ENCODE measurements around the gene CACNA1C.

The CACNA1C gene

DNA sequence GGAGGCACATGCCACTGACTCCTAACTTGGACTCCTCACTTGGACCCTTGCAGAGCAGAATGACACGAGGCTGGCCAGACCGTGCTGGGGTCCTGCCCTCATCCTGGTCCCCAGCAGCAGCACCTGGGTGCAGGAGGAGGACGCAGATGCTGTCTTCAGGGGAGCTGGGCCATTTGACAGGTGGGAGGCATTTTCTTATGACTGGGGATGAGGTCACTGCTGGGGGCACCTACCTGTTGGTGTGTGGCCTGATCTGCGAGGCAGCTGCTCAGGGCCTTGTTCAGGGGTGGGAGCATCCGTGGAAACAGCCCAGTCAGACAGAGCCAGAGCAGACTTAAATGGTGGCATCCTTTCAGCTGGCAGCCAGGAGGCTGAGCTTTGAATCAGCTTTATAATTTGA is 57.3 kb downstream of the CACNA1C start:
- no peaks in the 10 kb centered on the region for H3K27me3 ChIP-seq (ENCODE audit: control insufficient read depth, insufficient read depth, low read length)
- H3K36me3 ChIP-seq (ENCODE audit: control insufficient read depth, insufficient read depth, low read length): no peaks in the 10 kb centered on the region
- H3K27ac ChIP-seq (ENCODE audit: low read depth, low read length): no peak overlapping the region
- peaks cover 19% of the 10 kb centered on the region for H3K4me1 ChIP-seq (ENCODE audit: control insufficient read depth, insufficient read depth, low read length)
- no peak overlapping the region for H3K4me3 ChIP-seq (ENCODE audit: low read length)
- H3K9ac ChIP-seq (ENCODE audit: low read length): no peak overlapping the region

- Histone ChIP-seq H3K4me3 (ENCODE audit: low read length) (no peak overlapping the region), H3K27me3 (ENCODE audit: control insufficient read depth, insufficient read depth, low read length) (no peaks in the 10 kb centered on the region), H3K4me1 (ENCODE audit: control insufficient read depth, insufficient read depth, low read length) (peaks cover 19% of the 10 kb centered on the region), H3K27ac (ENCODE audit: low read depth, low read length) (peak overlapping the region; percentile 47), H3K36me3 (ENCODE audit: control insufficient read depth, insufficient read depth, low read length) (no peaks in the 10 kb centered on the region), H3K9ac (ENCODE audit: low read length) (no peak overlapping the region)
These were observed 58.2 kb downstream of the CACNA1C start for GRCh38 chr12:2110849-2111566.

DNA sequence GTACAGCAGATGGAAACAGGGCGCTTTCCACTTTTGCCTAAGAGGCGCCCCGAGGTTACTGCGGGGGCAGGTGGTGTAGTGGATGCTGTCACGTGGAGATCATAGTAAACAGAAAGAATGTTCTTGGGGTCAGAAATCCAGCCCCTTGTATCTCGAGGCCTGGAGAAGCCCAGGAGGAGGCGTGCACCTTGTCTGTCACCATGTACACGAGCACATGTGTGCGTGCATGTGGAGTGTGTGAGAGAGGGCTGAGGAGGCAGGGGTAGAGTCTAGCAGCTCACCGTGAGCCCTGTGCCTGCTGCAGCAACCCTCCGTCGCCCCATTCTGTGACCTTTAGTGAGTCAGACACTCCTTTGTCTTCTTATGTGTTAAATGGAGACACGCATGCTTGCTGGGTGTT is 59.0 kb downstream of the CACNA1C start:
- Histone ChIP-seq H3K4me3 (ENCODE audit: low read length) (no peak overlapping the region), H3K27ac (ENCODE audit: low read depth, low read length) (peak overlapping the region; percentile 5), H3K36me3 (ENCODE audit: control insufficient read depth, insufficient read depth, low read length) (no peaks in the 10 kb centered on the region), H3K4me1 (ENCODE audit: control insufficient read depth, insufficient read depth, low read length) (peaks cover 19% of the 10 kb centered on the region), H3K9ac (ENCODE audit: low read length) (no peak overlapping the region), H3K27me3 (ENCODE audit: control insufficient read depth, insufficient read depth, low read length) (no peaks in the 10 kb centered on the region)

GRCh38 chr12:2112401-2112800 is 59.6 kb downstream of the CACNA1C start:
- Histone ChIP-seq H3K4me3 (ENCODE audit: low read length) (no peak overlapping the region), H3K27ac (ENCODE audit: low read depth, low read length) (peak overlapping the region; percentile 5), H3K36me3 (ENCODE audit: control insufficient read depth, insufficient read depth, low read length) (no peaks in the 10 kb centered on the region), H3K27me3 (ENCODE audit: control insufficient read depth, insufficient read depth, low read length) (no peaks in the 10 kb centered on the region), H3K4me1 (ENCODE audit: control insufficient read depth, insufficient read depth, low read length) (peaks cover 19% of the 10 kb centered on the region), H3K9ac (ENCODE audit: low read length) (no peak overlapping the region)

GRCh38 chr12:2113119-2113912 is 60.5 kb downstream of the CACNA1C start:
- Histone ChIP-seq H3K27me3 (ENCODE audit: control insufficient read depth, insufficient read depth, low read length) (no peaks in the 10 kb centered on the region), H3K4me1 (ENCODE audit: control insufficient read depth, insufficient read depth, low read length) (peaks cover 27% of the 10 kb centered on the region), H3K4me3 (ENCODE audit: low read length) (no peak overlapping the region)

DNA sequence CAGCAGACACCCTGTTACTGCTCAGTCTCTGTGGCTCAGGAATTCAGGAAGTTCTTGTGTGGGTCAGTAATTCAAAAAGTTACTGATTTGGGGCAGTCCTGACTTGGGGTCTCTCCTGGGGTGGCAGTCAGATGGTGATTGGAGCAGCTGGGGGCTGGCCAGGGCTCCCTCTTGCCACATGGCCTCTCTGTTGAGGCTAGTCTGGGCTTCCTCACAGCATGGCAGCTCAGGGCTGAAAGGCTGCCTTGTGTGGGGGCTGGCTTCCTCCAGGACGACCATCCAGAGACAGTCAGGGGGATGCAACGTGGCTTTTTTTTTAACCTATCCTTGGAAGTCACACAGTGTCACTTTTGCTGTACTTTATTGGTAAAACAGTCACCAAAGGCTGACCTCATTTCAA is 61.3 kb downstream of the CACNA1C start:
- Histone ChIP-seq H3K27me3 (ENCODE audit: control insufficient read depth, insufficient read depth, low read length) (no peaks in the 10 kb centered on the region), H3K9ac (ENCODE audit: low read length) (no peak overlapping the region), H3K36me3 (ENCODE audit: control insufficient read depth, insufficient read depth, low read length) (no peaks in the 10 kb centered on the region), H3K4me1 (ENCODE audit: control insufficient read depth, insufficient read depth, low read length) (peaks cover 34% of the 10 kb centered on the region), H3K4me3 (ENCODE audit: low read length) (no peak overlapping the region), H3K27ac (ENCODE audit: low read depth, low read length) (no peak overlapping the region)

More at GRCh38 chr12:2113119-2113912, 60.5 kb downstream of the CACNA1C start:
- Histone ChIP-seq H3K36me3 (ENCODE audit: control insufficient read depth, insufficient read depth, low read length) (no peaks in the 10 kb centered on the region), H3K9ac (ENCODE audit: low read length) (no peak overlapping the region), H3K27ac (ENCODE audit: low read depth, low read length) (no peak overlapping the region)

- Histone ChIP-seq H3K36me3 (ENCODE audit: control insufficient read depth, insufficient read depth, low read length) (no peaks in the 10 kb centered on the region), H3K4me1 (ENCODE audit: control insufficient read depth, insufficient read depth, low read length) (peaks cover 39% of the 10 kb centered on the region), H3K4me3 (ENCODE audit: low read length) (no peak overlapping the region), H3K27me3 (ENCODE audit: control insufficient read depth, insufficient read depth, low read length) (no peaks in the 10 kb centered on the region), H3K27ac (ENCODE audit: low read depth, low read length) (no peak overlapping the region), H3K9ac (ENCODE audit: low read length) (no peak overlapping the region)
These were observed 62.5 kb downstream of the CACNA1C start for GRCh38 chr12:2115101-2115845.

DNA sequence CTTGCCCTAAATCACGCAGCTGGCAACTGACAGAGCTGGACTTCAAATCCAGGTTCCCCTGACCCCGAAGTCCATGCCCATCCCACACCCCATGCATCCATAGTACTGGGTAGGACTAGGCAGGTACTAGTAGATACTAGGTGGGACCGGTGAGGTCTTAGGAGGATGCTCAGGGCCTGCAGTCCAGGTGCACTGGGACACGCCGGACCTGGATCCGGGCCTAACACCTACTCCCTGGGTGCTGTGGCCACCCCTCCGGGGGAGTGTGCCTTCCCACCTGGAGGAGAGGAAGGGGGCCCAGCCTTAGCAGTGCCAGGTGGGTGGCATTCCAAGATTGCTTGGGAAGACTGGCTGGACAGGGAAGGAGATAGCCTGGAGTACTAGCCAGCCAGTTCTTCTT is 64.8 kb downstream of the CACNA1C start:
- H3K9ac ChIP-seq (ENCODE audit: low read length): no peak overlapping the region
- H3K36me3 ChIP-seq (ENCODE audit: control insufficient read depth, insufficient read depth, low read length): no peaks in the 10 kb centered on the region
- H3K4me1 ChIP-seq (ENCODE audit: control insufficient read depth, insufficient read depth, low read length): peaks cover 35% of the 10 kb centered on the region
- peak overlapping the region; percentile 78 for H3K27ac ChIP-seq (ENCODE audit: low read depth, low read length)
- no peaks in the 10 kb centered on the region for H3K27me3 ChIP-seq (ENCODE audit: control insufficient read depth, insufficient read depth, low read length)
- no peak overlapping the region for H3K4me3 ChIP-seq (ENCODE audit: low read length)

DNA sequence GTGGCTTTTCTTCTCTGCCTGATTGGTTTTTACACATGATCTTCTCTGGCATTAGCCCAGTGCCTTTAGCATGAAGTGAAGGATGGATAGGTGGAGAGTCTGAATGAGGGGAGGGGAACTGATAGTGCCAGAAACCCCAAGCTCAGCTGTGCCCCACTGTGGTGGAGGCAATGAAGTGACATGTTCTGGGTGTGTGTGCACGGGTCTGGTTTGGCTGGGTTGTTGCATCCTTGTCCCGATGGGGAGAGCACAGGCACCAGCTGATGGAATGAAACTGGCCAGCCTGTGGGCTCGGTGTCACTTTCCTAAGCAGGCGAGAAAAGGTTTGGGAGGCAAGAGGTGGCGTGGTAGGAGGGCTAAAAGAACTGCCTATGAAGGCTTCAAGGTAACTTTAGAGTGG is 65.3 kb downstream of the CACNA1C start:
- Histone ChIP-seq H3K36me3 (ENCODE audit: control insufficient read depth, insufficient read depth, low read length) (no peaks in the 10 kb centered on the region), H3K4me1 (ENCODE audit: control insufficient read depth, insufficient read depth, low read length) (peaks cover 35% of the 10 kb centered on the region), H3K27me3 (ENCODE audit: control insufficient read depth, insufficient read depth, low read length) (no peaks in the 10 kb centered on the region), H3K4me3 (ENCODE audit: low read length) (no peak overlapping the region), H3K9ac (ENCODE audit: low read length) (no peak overlapping the region), H3K27ac (ENCODE audit: low read depth, low read length) (peak overlapping the region; percentile 78)

DNA sequence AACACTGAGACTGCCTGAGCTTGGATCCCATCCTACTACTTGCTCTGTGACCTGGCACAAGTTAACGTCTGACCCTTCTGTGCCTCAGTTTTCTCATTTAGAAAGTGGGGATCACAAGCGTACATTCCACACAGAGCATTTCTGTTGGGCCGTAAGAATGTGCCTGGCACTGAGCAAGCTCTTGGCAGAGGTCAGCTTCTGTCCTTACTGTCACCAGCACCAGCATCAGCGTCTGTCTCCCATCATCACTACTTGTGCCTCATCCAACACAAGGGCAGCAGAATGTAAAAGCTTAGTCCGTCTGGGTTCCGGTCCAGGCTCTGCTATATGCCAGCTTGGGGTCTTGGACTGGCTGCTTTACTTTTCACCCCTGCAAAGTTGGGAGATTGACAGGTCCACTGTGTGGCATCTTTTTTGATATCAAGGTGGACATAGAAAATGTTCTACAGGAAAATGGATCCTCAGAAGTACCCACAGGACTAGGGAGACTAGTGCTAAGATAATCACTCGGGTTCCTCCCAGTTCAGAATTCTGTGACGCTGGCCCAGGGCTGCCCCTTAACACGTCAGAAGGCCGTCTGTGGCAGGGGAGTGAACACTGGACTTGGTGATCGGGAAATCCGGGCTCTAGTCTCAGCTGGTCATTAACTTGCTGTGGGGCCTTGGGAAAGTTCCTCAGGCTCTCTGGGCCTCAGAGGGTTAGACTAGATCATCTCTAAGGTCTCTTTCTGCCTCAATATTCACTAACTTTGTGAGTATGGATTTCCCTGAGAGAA is 65.9 kb downstream of the CACNA1C start:
- no peak overlapping the region for H3K4me3 ChIP-seq (ENCODE audit: low read length)
- peaks cover 35% of the 10 kb centered on the region for H3K4me1 ChIP-seq (ENCODE audit: control insufficient read depth, insufficient read depth, low read length)
- H3K36me3 ChIP-seq (ENCODE audit: control insufficient read depth, insufficient read depth, low read length): no peaks in the 10 kb centered on the region
- no peaks in the 10 kb centered on the region for H3K27me3 ChIP-seq (ENCODE audit: control insufficient read depth, insufficient read depth, low read length)
- no peak overlapping the region for H3K9ac ChIP-seq (ENCODE audit: low read length)
- peak overlapping the region; percentile 78 for H3K27ac ChIP-seq (ENCODE audit: low read depth, low read length)

DNA sequence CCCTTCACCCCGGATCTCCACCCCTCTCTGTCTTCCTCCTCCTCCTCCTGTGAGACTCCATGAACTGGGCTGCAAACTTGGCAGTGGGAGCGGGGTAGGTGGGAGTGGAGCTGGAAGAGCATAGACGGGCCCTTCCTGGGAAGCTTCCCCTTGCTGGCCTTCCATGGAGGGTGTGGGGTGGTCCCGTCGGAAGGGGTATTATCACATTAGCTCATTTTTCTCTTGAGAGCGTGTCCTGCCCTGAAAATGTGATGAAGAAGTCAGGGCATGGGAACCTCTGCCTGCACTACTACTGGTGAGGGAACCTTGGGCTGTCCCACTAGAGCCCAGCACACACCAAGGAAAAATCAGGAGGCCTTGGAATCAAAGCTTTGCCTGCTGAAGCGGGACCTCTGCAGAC is 66.5 kb downstream of the CACNA1C start:
- no peaks in the 10 kb centered on the region for H3K27me3 ChIP-seq (ENCODE audit: control insufficient read depth, insufficient read depth, low read length)
- no peak overlapping the region for H3K9ac ChIP-seq (ENCODE audit: low read length)
- H3K4me3 ChIP-seq (ENCODE audit: low read length): no peak overlapping the region
- peak overlapping the region; percentile 78 for H3K27ac ChIP-seq (ENCODE audit: low read depth, low read length)
- peaks cover 35% of the 10 kb centered on the region for H3K4me1 ChIP-seq (ENCODE audit: control insufficient read depth, insufficient read depth, low read length)
- H3K36me3 ChIP-seq (ENCODE audit: control insufficient read depth, insufficient read depth, low read length): no peaks in the 10 kb centered on the region
